Lower leg skin (tissue), 4 donors: ENCODE data around the gene SCG3. TPM values are rescaled to one million over a fixed set of nuclear protein-coding genes. Genes with fewer than 3 reads are reported as not detected.

Source experiments
- DNase-seq, 2 donors: peaks; one replicate each; pipeline ENCODE4 v3.0.0-alpha.2; 2019; ENCODE audit warnings: low spot score in 2 of 2
- H3K4me3 ChIP-seq: fragments of 200-600 bp; sonication (generic); 2 replicates; pipeline ENCODE4 v1.5.1; 2017; ENCODE audit warnings: mild to moderate bottlenecking, low read depth; ENCODE audit not compliant: poor library complexity, severe bottlenecking
- POLR2A ChIP-seq, 2 donors: fragments of 450-650 bp; IDR thresholded peaks; one replicate each; pipeline ENCODE4 v1.6.1; 2016 to 2017; ENCODE audit warnings: antibody characterized with exemption in 2 of 2, mild to moderate bottlenecking in 1 of 2, moderate library complexity in 1 of 2
- WGBS, 2 donors: methylation state at CpG; one replicate each; pipeline ENCODE4 v1.1.5; 2018; 5-methylcytosine and 5-hydroxymethylcytosine counted together
- intact Hi-C: fragments of 100-400 bp; cut with DNase I; formaldehyde crosslinking; loops from one replicate; pipeline ENCODE4 v1.15.0; 2023; ENCODE audit warnings: low total_unique reads
- total RNA-seq, 4 donors: library from RNA; depleted of rRNA; stranded (reverse); fragments of >200 nt; gene quantifications; one replicate each; pipeline ENCODE4 v1.1.0, GENCODE V29; 2016
- TF ChIP-seq, protein P1 (sequence below), 3 donors: fragments of 450-650 bp; IDR thresholded peaks; one replicate each; pipeline ENCODE4 v1.5.1; 2016; ENCODE audit warnings: antibody characterized with exemption in 3 of 3, mild to moderate bottlenecking in 3 of 3, moderate library complexity in 2 of 3

Gene SCG3
- total RNA-seq, 4 donors from 2014 or later, result 0.13 TPM; not detected in 3

DNA sequence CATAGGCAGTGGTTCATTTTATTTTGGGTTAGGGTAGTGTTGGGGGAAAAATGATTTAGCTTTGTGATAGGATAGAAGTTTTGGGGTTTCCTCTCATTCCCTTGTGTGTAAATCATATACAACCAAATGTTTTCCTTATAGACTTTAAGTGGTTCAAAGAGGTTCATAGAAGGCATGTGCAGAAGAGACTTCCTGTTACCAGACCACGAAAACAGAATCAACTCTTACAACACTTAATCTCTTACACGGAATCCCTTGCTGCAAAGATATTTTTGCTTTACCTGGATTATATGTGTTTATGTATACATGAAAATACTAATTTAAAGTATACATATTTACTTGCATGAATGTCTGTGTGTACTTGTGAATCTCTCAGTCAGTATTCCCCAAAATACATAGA lies 73.0 kb downstream of the SCG3 start:
- 83 to 88% methylated on average over 2 of the region's 2 CpGs for WGBS, 2 donors
- no peak for DNase-seq
- intact Hi-C loops, result no loop called here
- TF ChIP-seq, protein P1, sequence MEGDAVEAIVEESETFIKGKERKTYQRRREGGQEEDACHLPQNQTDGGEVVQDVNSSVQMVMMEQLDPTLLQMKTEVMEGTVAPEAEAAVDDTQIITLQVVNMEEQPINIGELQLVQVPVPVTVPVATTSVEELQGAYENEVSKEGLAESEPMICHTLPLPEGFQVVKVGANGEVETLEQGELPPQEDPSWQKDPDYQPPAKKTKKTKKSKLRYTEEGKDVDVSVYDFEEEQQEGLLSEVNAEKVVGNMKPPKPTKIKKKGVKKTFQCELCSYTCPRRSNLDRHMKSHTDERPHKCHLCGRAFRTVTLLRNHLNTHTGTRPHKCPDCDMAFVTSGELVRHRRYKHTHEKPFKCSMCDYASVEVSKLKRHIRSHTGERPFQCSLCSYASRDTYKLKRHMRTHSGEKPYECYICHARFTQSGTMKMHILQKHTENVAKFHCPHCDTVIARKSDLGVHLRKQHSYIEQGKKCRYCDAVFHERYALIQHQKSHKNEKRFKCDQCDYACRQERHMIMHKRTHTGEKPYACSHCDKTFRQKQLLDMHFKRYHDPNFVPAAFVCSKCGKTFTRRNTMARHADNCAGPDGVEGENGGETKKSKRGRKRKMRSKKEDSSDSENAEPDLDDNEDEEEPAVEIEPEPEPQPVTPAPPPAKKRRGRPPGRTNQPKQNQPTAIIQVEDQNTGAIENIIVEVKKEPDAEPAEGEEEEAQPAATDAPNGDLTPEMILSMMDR (IDR thresholded peaks at IDR 0.05), result no peak
- TF ChIP-seq POLR2A (IDR thresholded peaks at IDR 0.05), result no peak
- H3K4me3 ChIP-seq, result no peak overlapping the region

DNA sequence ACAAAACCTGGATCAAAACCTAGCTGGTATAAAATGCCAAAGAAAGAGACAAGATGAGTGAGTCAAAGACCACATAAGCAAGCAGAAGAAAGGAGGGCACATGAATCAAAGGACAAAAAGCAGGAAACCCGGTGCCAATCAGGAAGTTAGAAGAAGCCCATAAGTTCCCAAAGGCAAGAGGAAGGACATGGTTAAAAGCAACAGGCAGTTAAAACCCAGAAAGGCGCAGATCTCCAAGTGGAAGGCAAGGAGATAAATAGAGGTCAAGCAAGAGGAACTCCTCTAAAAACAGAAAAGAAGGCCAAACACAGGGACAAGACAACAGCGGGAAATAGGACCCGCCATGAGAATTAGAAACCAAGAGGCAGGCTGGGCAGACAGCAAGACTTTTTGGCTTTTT lies 74.5 kb downstream of the SCG3 start:
- no peak for TF ChIP-seq POLR2A (IDR thresholded peaks at IDR 0.05)
- TF ChIP-seq, protein P1 (IDR thresholded peaks at IDR 0.05), result no peak
- no peak overlapping the region for H3K4me3 ChIP-seq
- DNase-seq, result no peak
- WGBS, 2 donors, result 78 to 86% methylated on average over 4 of the region's 4 CpGs
- intact Hi-C loops, result no loop called here

DNA sequence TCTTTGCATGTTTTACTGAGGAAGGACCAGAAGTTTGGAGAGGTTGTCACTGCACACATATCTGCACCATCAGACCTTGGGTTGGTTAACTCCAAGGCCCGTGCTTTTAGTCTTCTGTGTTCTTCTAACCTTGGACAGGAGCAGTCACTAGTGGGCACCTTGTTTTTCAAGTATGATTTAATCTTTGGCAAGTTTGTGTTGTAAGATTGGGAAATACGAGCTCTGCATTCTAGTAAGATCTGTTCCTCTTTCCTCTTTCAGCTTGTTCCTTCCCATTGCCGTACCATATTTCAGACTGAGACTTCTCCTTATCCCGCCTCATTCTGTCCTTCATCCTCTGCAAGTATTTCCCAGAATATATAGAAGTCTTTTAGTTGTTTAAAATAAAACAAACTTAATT lies 75.2 kb downstream of the SCG3 start:
- intact Hi-C loops, result no loop called here
- 81 to 84% methylated on average over 4 of the region's 4 CpGs for WGBS, 2 donors
- no peak for DNase-seq
- no peak for TF ChIP-seq POLR2A (IDR thresholded peaks at IDR 0.05)
- TF ChIP-seq, protein P1 (IDR thresholded peaks at IDR 0.05), result no peak
- no peak overlapping the region for H3K4me3 ChIP-seq

DNA sequence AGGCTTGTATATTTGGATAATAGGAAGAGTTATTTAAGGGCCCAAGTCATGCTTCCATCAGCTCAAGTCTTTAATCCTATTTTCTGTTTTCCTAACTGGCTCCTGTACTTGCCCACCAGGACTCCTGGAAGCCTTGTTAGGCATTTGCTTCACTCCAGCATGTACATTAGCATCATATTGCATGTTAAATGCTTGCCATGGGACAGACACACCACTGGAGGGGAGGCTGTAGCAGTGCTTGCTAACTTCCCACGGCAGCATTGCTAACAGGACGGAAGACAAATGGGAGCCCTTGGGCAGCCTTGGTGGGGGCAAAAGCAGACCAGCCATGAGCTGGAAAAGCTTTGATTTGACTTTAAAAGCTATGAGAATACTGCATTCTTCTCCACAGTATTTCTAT lies 76.1 kb downstream of the SCG3 start:
- intact Hi-C loops, result no loop called here
- no peak overlapping the region for H3K4me3 ChIP-seq
- TF ChIP-seq, protein P1 (IDR thresholded peaks at IDR 0.05), result no peak
- TF ChIP-seq POLR2A (IDR thresholded peaks at IDR 0.05), result no peak
- no peak for DNase-seq
- WGBS, 2 donors, result 93 to 95% methylated on average over 2 of the region's 2 CpGs

DNA sequence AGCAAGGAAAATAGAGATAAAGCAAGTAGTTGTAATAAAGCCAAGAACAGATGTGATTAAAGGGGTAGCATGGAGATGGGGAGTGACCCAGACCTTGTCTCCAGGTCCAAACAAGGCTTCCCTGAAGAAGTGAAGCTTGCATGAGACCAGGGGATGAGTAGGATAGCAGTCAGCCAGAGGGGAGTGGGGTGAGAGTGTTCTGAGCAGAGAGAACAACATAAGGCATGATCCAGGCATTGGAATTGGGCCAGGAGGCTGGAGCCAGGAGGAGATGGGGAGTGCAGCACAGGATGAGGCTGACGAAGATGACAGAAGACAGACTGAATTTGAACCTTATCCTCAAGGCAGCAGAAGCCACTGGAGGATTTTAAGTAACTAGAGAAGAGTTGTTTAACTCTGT lies 77.3 kb downstream of the SCG3 start:
- H3K4me3 ChIP-seq, result no peak overlapping the region
- DNase-seq, result no peak
- intact Hi-C loops, result no loop called here
- TF ChIP-seq, protein P1 (IDR thresholded peaks at IDR 0.05), result no peak
- TF ChIP-seq POLR2A (IDR thresholded peaks at IDR 0.05), result no peak
- 50 to 67% methylated on average over 1 of the region's 1 CpG for WGBS, 2 donors

DNA sequence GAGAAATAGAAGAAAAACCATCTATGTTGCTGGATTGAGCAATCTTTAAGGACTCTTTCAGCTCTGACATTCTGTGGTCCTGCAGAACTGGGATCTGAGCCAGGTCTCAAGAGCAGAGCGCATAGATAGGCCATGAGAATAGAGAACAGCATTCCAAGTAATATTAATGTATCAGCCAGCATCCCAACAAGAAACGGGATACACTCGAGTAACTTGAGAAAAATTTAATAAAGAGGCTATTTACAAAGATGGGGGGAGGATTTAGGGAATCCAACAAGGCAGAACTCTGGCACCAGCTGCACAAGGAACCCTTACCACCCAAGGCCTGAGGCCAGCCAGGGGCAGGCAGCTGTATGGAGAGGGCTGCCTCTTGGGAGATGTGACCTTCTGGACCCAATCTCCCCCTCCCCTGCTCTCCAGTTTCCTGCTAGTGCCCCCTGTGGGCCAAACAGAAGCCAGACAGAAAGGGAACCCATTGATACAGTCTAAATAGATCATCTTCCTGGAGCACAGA lies 78.3 kb downstream of the SCG3 start:
- WGBS, 2 donors, result 57 to 67% methylated on average over 3 of the region's 3 CpGs
- TF ChIP-seq, protein P1 (IDR thresholded peaks at IDR 0.05), result no peak
- TF ChIP-seq POLR2A (IDR thresholded peaks at IDR 0.05), result no peak
- no peak for DNase-seq
- intact Hi-C loops, result no loop called here
- H3K4me3 ChIP-seq, result no peak overlapping the region
